ENCODE data around the gene PRDM15. TPM values are rescaled to one million over a fixed set of nuclear protein-coding genes. Genes with fewer than 3 reads are reported as not detected.

PRDM15 gene
- total RNA-seq, 1 experiment from 2014 or later, result 5.4 TPM

GRCh38 chr21:41851090-41851790, 27.9 kb downstream of the PRDM15 start:
- in situ Hi-C loops (cut with HindIII; ENCODE audit: low sequenced_read_pairs), result no loop called here
- DNase-seq (ENCODE audit: low spot score), result no peak

GRCh38 chr21:41850085-41850484, 29.1 kb downstream of the PRDM15 start:
- DNase-seq (ENCODE audit: low spot score), result no peak
- in situ Hi-C loops (cut with HindIII; ENCODE audit: low sequenced_read_pairs), result no loop called here

DNA sequence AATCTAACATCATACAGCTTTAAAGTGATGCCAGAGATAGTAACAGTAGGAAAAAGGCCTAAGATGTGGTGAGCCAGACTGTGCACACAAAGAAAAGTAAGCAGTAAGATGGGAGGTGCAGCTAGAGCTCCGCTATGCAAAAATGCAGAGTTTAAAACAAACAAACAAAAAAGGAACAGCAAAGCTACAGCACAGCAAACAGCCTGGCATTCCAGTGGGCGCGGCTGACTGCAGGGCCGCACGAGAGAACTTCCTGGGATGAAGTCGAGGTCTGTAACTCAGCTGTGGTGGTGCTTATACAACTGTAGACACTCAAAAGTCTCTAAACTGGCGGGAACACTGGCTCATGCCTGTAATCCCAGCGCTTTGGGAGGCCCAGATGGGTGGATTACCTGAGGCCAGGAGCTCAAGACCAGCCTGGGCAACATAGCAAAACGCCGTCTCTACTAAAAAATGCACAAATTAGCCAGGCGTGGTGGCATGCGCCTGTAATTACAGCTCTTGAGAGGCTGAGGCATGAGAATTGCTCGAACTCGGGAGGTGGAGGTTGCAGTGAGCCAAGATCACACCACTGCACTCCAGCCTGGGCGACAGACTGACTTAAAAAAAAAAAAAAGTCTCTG, 30.1 kb downstream of the PRDM15 start:
- no peak for DNase-seq (ENCODE audit: low spot score)
- in situ Hi-C loops (cut with HindIII; ENCODE audit: low sequenced_read_pairs), result no loop called here

DNA sequence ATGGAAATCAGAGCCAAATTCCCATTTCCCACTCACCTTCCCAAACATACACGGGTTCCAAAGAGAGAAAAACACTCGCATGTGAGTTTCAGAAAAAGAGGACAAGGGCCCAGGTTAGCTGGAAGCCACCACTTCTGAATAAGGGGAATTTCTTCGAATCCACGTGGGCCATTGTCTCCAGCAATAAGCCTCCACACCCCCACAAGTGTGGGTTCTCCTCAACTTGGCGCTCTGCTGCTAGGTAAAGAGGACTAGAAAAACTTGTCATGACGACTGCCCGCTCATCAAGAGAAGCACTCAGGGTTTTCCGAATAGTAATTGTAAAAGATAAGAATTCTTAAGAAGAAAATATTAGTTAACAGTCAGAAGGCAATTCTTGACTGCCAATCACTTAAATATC, 30.6 kb downstream of the PRDM15 start:
- in situ Hi-C loops (cut with HindIII; ENCODE audit: low sequenced_read_pairs), result no loop called here

GRCh38 chr21:41847066-41847804, 31.9 kb downstream of the PRDM15 start:
- in situ Hi-C loops (cut with HindIII; ENCODE audit: low sequenced_read_pairs), result no loop called here
- no peak for DNase-seq (ENCODE audit: low spot score)

More for the DNA sequence above, 30.6 kb downstream of the PRDM15 start:
- no peak for DNase-seq (ENCODE audit: low spot score)

GRCh38 chr21:41846536-41846935, 32.6 kb downstream of the PRDM15 start:
- in situ Hi-C loops (cut with HindIII; ENCODE audit: low sequenced_read_pairs), result no loop called here
- no peak for DNase-seq (ENCODE audit: low spot score)

DNA sequence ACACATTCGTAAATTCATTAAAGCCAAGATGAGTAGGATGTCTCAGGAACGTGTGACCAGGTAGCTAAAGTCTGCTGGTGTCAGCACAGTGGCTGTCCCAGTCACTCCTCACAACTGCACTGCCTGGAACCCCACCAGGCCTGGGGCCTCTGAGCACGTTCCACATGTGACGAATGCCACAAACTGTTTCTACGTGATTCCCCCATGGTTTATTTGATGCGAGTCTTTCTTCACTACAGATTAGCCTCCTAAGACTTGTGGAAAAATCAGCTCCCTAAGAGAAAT, 33.2 kb downstream of the PRDM15 start:
- no peak for DNase-seq (ENCODE audit: low spot score)
- in situ Hi-C loops (cut with HindIII; ENCODE audit: low sequenced_read_pairs), result no loop called here

- in situ Hi-C loops (cut with HindIII; ENCODE audit: low sequenced_read_pairs), result no loop called here
- no peak for DNase-seq (ENCODE audit: low spot score)
Observed at GRCh38 chr21:41845310-41846032, 33.7 kb downstream of the PRDM15 start.

- in situ Hi-C loops (cut with HindIII; ENCODE audit: low sequenced_read_pairs), result no loop called here
- DNase-seq (ENCODE audit: low spot score), result no peak
Observed at GRCh38 chr21:41843584-41843983, 35.6 kb downstream of the PRDM15 start.

DNA sequence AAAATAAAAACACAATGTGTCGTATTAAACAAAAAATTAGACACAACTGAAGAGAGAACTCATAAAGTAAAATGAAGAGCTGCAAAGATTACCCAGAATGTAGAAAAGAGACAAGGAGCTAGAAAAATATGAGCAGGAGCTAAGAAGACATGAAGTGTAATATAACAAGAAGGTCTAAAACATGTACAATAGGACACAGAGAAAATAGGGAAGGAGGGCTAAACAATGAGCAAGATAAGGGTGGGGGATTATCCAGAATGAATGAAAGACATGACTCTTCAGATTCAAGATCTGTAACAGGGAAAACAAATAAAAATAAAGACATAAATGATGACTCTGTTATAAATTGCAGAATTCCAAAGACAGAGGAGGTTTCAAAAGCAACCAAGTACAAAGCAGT, 38.3 kb downstream of the PRDM15 start:
- no peak for DNase-seq (ENCODE audit: low spot score)
- in situ Hi-C loops (cut with HindIII; ENCODE audit: low sequenced_read_pairs), result no loop called here

GRCh38 chr21:41839387-41840000, 39.6 kb downstream of the PRDM15 start:
- DNase-seq (ENCODE audit: low spot score), result no peak
- in situ Hi-C loops (cut with HindIII; ENCODE audit: low sequenced_read_pairs), result no loop called here

DNA sequence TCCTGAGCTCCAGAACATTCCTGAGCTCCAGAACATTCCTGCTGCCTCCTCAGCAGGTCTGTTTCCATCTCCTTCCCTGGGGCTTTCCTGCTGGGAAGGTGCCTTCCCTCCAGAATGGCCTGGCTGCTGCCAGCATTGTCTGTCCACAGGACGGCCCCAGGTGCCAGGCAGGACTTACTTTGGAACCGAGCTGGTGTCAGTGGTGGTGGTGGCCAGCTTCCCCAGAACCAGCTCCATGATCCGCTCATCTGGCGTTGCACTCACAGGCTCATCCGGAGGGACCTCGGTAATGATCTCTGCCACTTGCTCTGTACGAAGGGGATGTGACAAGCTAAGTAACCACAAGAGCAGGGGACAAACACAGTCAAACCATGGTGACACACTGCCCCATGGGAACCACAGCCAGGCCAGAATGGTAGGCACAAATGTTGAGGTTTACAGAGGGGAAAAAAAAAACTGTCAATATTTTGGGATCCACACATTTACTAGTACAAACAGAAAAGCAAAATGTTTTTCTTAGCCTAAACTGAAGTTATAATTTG, 41.3 kb downstream of the PRDM15 start:
- in situ Hi-C loops (cut with HindIII; ENCODE audit: low sequenced_read_pairs), result no loop called here
- no peak for DNase-seq (ENCODE audit: low spot score)

DNA sequence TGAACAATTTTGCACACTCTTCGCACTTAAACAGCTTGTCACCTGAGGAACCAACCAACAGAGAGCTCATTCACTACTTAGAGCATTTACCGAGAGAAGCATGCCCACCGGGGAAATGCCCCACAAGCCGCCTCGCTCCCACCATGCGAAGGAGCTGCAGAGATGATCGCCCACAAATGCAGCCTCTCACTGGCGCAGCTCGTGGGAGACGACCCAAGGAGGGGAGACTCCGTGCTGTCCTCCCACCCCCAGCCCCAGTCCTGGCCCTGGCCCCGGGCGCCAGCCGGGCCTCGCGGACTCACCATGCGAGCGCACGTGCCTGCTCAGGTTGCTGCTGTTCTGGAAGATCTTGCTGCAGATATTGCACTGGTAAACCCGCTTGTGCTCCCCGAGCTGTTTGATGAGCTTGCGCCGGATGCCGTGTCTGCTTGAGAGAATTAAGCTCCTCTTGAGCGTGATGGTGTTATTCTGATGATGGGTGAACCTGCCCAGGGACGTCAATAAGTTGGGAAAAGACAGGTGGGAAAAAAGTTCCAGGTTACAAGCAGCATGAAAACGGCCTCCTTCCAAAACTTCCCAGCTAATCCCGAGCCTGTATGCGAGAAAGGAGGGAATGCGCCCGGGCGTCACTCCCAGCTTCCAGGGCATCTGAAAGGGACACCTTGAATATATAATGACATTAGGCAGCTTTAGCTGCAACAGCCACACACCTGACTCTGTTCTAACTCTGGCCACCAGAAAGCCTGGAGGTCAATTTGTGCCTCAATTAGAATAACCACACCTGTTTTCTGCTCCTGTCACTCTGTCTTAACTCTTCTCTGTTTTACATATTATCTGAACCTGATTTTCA, 42.8 kb downstream of the PRDM15 start:
- DNase-seq (ENCODE audit: low spot score), result no peak
- in situ Hi-C loops (cut with HindIII; ENCODE audit: low sequenced_read_pairs), result no loop called here

GRCh38 chr21:41835711-41836154, 43.4 kb downstream of the PRDM15 start:
- DNase-seq (ENCODE audit: low spot score), result no peak
- in situ Hi-C loops (cut with HindIII; ENCODE audit: low sequenced_read_pairs), result no loop called here

GRCh38 chr21:41834926-41835663, 44.0 kb downstream of the PRDM15 start:
- in situ Hi-C loops (cut with HindIII; ENCODE audit: low sequenced_read_pairs), result no loop called here

GRCh38 chr21:41834252-41834925, 44.8 kb downstream of the PRDM15 start:
- in situ Hi-C loops (cut with HindIII; ENCODE audit: low sequenced_read_pairs), result no loop called here
- no peak for DNase-seq (ENCODE audit: low spot score)

More at GRCh38 chr21:41834926-41835663, 44.0 kb downstream of the PRDM15 start:
- no peak for DNase-seq (ENCODE audit: low spot score)

- in situ Hi-C loops (cut with HindIII; ENCODE audit: low sequenced_read_pairs), result no loop called here
- no peak for DNase-seq (ENCODE audit: low spot score)
Observed at GRCh38 chr21:41833497-41834115, 45.5 kb downstream of the PRDM15 start.
